GM10266 (cell line): ENCODE results near the gene DAB1.

Experiments used
- DNase-seq: peaks from one replicate; pipeline ENCODE4 v3.0.0; 2012; ENCODE audit errors: extremely low spot score
- CTCF ChIP-seq: IDR thresholded peaks from 2 replicates; pipeline ENCODE4 v1.5.1; 2012; ENCODE audit warnings: mild to moderate bottlenecking, low read depth; ENCODE audit not compliant: control insufficient read depth, insufficient read depth; ENCODE audit errors: missing control alignments

DAB1 gene

GRCh38 chr1:57272601-57273000 lies 151.3 kb downstream of the DAB1 start:
- DNase-seq = no peak
- TF ChIP-seq CTCF = no peak

- no peak for DNase-seq
- no peak for TF ChIP-seq CTCF
Measured at GRCh38 chr1:57272150-57272549, 151.7 kb downstream of the DAB1 start.

GRCh38 chr1:57270927-57271698 lies 152.7 kb downstream of the DAB1 start:
- TF ChIP-seq CTCF = no peak
- no peak for DNase-seq

- DNase-seq = no peak
- no peak for TF ChIP-seq CTCF
Measured at GRCh38 chr1:57269630-57270225, 154.1 kb downstream of the DAB1 start.

GRCh38 chr1:57265104-57265503 lies 158.8 kb downstream of the DAB1 start:
- no peak for TF ChIP-seq CTCF
- DNase-seq = no peak

- TF ChIP-seq CTCF = no peak
- no peak for DNase-seq
Measured at GRCh38 chr1:57262472-57262871, 161.4 kb downstream of the DAB1 start.
